Psoas muscle (tissue), 8 donors: Measurements from ENCODE around the gene CRIP1. TPM values are rescaled to one million over a fixed set of nuclear protein-coding genes. Genes with fewer than 3 reads are reported as not detected.
A peak's percentile ranks its signal among the peaks of the same experiment; 100 is the strongest.

Source experiments
- ATAC-seq, 4 donors: fragments of 200-7000 bp; cut with Tn5 transposase; one replicate each; pipeline ENCODE4 v1.9.1; 2020; ENCODE audit warnings: moderate library complexity in 3 of 4, mild to moderate bottlenecking in 2 of 4
- DNase-seq, 2 donors: peaks; one replicate each; pipeline ENCODE4 v3.0.0-alpha.2; 2020
- H3K27ac ChIP-seq: fragments of 200-600 bp; one replicate; pipeline ENCODE4 v1.8.0; 2022
- H3K27me3 ChIP-seq, 3 donors: fragments of 200-600 bp in 1 of 3; one replicate each; pipeline versions ENCODE4 v1.6.1 to v1.8.0; 2013 to 2022; ENCODE audit warnings: low read length in 2 of 3, mild to moderate bottlenecking in 2 of 3, moderate library complexity in 1 of 3; ENCODE audit not compliant: insufficient read depth in 3 of 3
- H3K36me3 ChIP-seq, 2 donors: fragments of 200-600 bp in 1 of 2; one replicate each; pipeline versions ENCODE4 v1.6.1 to v1.8.0; 2013 to 2022; ENCODE audit warnings: low read depth in 1 of 2, mild to moderate bottlenecking in 1 of 2, moderate library complexity in 1 of 2; ENCODE audit not compliant: insufficient read depth in 1 of 2
- H3K4me1 ChIP-seq: fragments of 200-600 bp; one replicate; pipeline ENCODE4 v1.8.0; 2022
- H3K4me3 ChIP-seq: fragments of 200-600 bp; one replicate; pipeline ENCODE4 v1.8.0; 2022; ENCODE audit warnings: mild to moderate bottlenecking
- H3K9me3 ChIP-seq: fragments of 200-600 bp; one replicate; pipeline ENCODE4 v1.8.0; 2022
- CTCF ChIP-seq: fragments of 200-600 bp; IDR thresholded peaks from one replicate; pipeline ENCODE4 v1.8.0; 2022; ENCODE audit warnings: antibody characterized with exemption
- WGBS, 3 donors: extraction: QIAGEN DNeasy Blood & Tissue Kit; methylation state at CpG; one replicate each; pipeline versions ENCODE4 v1.1.6 to v1.1.7; 2013; 5-methylcytosine and 5-hydroxymethylcytosine counted together
- intact Hi-C, 2 donors: fragments of 100-400 bp; cut with DNase I; formaldehyde crosslinking; loops; one replicate each; pipeline versions ENCODE4 v1.11.0 to v1.14.2; 2022
- polyA plus RNA-seq, 3 donors: library from polyadenylated mRNA; stranded (reverse); fragments of 200-250 nt; gene quantifications; one replicate each; pipeline ENCODE4 v1.2.3, GENCODE V29; 2013
- total RNA-seq, 4 donors: library from RNA; stranded (reverse); fragmentation: NEBNext Ultra II Directional in 2 of 4; extraction: Animal tissue kit (Norgen Biotek cat#: 25700) in 2 of 4; gene quantifications; one replicate each; pipeline versions ENCODE4 v1.2.1 to v1.2.4, GENCODE V29; 2021 to 2023
- donor health status: healthy with polysubstance abuse.
- donor health status: DM: no; HTN: no; CAD: no; lungs with moderate emphysema.
- donor health status: Bipolar disorder and iron deficiency.
- donor health status: healthy.
- donor health status: DM: yes; HTN: yes; CAD: no.
- donor health status: DM: no; HTN: no; CAD: no.
- donor health status: DM: no; HTN: no; CAD: no.
- donor health status: DM: yes; HTN: yes; CAD: no.

CRIP1 gene
- total and polyA plus RNA-seq, 7 donors = 11.5 to 27.2 (median 17.5) TPM

- Histone ChIP-seq H3K4me1 (peaks cover 17% of the 10 kb centered on the region), H3K27me3 (peaks cover 0 to 41% (median 9%) of the 10 kb centered on the region in 3 donors), H3K36me3 (no peaks in the 10 kb centered on the region), H3K9me3 (no peaks in the 10 kb centered on the region), H3K4me3 (no peak overlapping the region), H3K27ac (no peak overlapping the region)
- WGBS, 3 donors = 91 to 94% (median 93%) methylated on average over 29 to 30 of the region's 30 CpGs
- no peak for TF ChIP-seq CTCF
- DNase-seq (peak in 1 of 2 donors; percentile 30), ATAC-seq (no peak)
- intact Hi-C loops = no loop called here
These were observed 44.6 kb downstream of the CRIP1 start for GRCh38 chr14:105531088-105531893.

GRCh38 chr14:105531894-105532623, 45.4 kb downstream of the CRIP1 start:
- H3K36me3 ChIP-seq = no peaks in the 10 kb centered on the region
- no peak overlapping the region for H3K4me3 ChIP-seq
- no peak for TF ChIP-seq CTCF
- no peak for ATAC-seq
- H3K4me1 ChIP-seq = peaks cover 12% of the 10 kb centered on the region
- intact Hi-C loops = no loop called here
- no peaks in the 10 kb centered on the region for H3K9me3 ChIP-seq
- WGBS, 3 donors = 75 to 81% (median 75%) methylated on average over 19 of the region's 19 CpGs
- H3K27ac ChIP-seq = no peak overlapping the region
- DNase-seq = peak in 1 of 2 donors; percentile 47
- H3K27me3 ChIP-seq = peaks cover 0 to 43% (median 15%) of the 10 kb centered on the region in 3 donors

- no peaks in the 10 kb centered on the region for H3K9me3 ChIP-seq
- DNase-seq (peak in 1 of 2 donors; percentile 47), ATAC-seq (no peak)
- TF ChIP-seq CTCF = no peak
- no peak overlapping the region for H3K4me3 ChIP-seq
- peaks cover 5% of the 10 kb centered on the region for H3K4me1 ChIP-seq
- WGBS, 3 donors = 60 to 65% (median 63%) methylated on average over 8 to 10 of the region's 10 CpGs
- no peak overlapping the region for H3K27ac ChIP-seq
- no peaks in the 10 kb centered on the region for H3K36me3 ChIP-seq
- H3K27me3 ChIP-seq = peaks cover 0 to 44% (median 16%) of the 10 kb centered on the region in 3 donors
- intact Hi-C loops = no loop called here
These were observed 46.1 kb downstream of the CRIP1 start for GRCh38 chr14:105532735-105533141.

- ATAC-seq (no peak), DNase-seq (peak in 1 of 2 donors; percentile 44)
- no peak for TF ChIP-seq CTCF
- 56 to 65% (median 63%) methylated on average over 9 of the region's 9 CpGs for WGBS, 3 donors
- no peak overlapping the region for H3K4me3 ChIP-seq
- H3K27me3 ChIP-seq = peaks cover 0 to 43% (median 16%) of the 10 kb centered on the region in 3 donors
- no peaks in the 10 kb centered on the region for H3K36me3 ChIP-seq
- H3K4me1 ChIP-seq = no peaks in the 10 kb centered on the region
- intact Hi-C loops = no loop called here
- no peak overlapping the region for H3K27ac ChIP-seq
- no peaks in the 10 kb centered on the region for H3K9me3 ChIP-seq
These were observed 46.7 kb downstream of the CRIP1 start for GRCh38 chr14:105533391-105533790.
